AG08395 (cell line): ENCODE data around the gene HTT-AS.

ENCODE experiments used
- DNase-seq: peaks from one replicate; pipeline ENCODE4 v3.0.0; 2012; ENCODE audit warnings: mixed read lengths, low spot score

Gene HTT-AS

GRCh38 chr4:3030566-3031356 lies 43.6 kb downstream of the HTT-AS start:
- DNase-seq, result no peak

GRCh38 chr4:3029464-3029863 lies 44.9 kb downstream of the HTT-AS start:
- no peak for DNase-seq

- DNase-seq, result no peak
Measured at GRCh38 chr4:3026540-3026939, 47.8 kb downstream of the HTT-AS start.

GRCh38 chr4:3025881-3026280 lies 48.5 kb downstream of the HTT-AS start:
- DNase-seq, result no peak

- no peak for DNase-seq
Measured at GRCh38 chr4:3022651-3023050, 51.7 kb downstream of the HTT-AS start.

DNA sequence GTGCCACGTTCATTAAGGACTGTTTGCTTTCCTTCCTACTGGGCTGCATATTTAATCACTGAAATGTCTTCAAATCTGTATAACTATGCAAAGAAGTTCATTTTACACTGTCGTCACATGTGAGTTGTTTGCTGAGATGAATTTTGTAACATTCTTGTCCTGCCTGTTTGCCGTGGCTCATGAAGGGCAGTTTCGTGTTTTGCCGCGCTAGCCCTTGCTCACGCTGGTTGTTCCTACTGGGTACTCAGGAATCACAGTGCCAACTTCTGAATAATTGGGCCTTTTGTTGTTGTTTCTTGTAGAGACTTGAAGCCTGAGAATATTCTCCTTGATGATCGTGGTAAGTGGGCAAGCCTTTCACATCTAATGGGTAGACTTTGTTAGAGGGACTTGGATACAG lies 52.2 kb downstream of the HTT-AS start:
- DNase-seq, result no peak

DNA sequence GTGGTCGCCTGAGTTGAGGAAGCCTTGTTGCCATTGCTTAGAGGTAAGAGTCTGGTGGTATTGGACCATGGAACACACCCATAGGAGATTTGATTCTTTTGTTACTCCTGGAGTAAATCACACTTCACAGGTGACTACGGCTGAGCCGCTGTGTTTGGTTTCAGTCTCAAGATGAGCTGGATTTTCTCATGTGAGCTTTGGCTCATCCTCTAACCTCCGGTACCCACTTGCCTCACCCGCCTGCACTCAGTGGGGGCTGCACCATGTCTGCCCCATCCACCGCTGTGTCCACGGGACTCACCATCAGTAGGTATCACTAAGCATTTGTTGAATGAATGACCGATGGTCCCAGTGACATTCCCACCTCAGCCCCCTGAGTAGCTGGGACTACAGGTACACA lies 52.7 kb downstream of the HTT-AS start:
- DNase-seq, result no peak

- no peak for DNase-seq
Measured at GRCh38 chr4:3021127-3021526, 53.2 kb downstream of the HTT-AS start.

GRCh38 chr4:3019145-3019846 lies 55.0 kb downstream of the HTT-AS start:
- no peak for DNase-seq

- DNase-seq, result no peak
Measured at GRCh38 chr4:3017504-3017903, 56.8 kb downstream of the HTT-AS start.

GRCh38 chr4:3016961-3017360 lies 57.4 kb downstream of the HTT-AS start:
- DNase-seq, result no peak

- no peak for DNase-seq
Measured at GRCh38 chr4:3013839-3014350, 60.4 kb downstream of the HTT-AS start.
